Brain microvascular endothelial cell (primary cell): ENCODE data around the gene EVI2A.
A peak's percentile ranks its signal among the peaks of the same experiment; 100 is the strongest.

ENCODE experiments used
- DNase-seq: peaks from one replicate; pipeline ENCODE4 v3.0.0-alpha.2; 2020
- H3K27ac ChIP-seq: fragments of 250-450 bp; sonication (Bioruptor Pico); 2 replicates; pipeline ENCODE4 v1.5.1; 2020; ENCODE audit warnings: mild to moderate bottlenecking, moderate library complexity
- H3K27me3 ChIP-seq: fragments of 250-450 bp; sonication (Bioruptor Pico); replicated peaks from 2 replicates; pipeline ENCODE4 v1.5.1; 2020; ENCODE audit warnings: mild to moderate bottlenecking
- H3K36me3 ChIP-seq: fragments of 250-450 bp; sonication (Bioruptor Pico); replicated peaks from 2 replicates; pipeline ENCODE4 v1.5.1; 2020; ENCODE audit warnings: mild to moderate bottlenecking
- H3K4me3 ChIP-seq: 2 replicates; pipeline ENCODE4 v1.5.1; 2011; ENCODE audit warnings: low read depth, mild to moderate bottlenecking, control low read depth, low read length, moderate library complexity
- CTCF ChIP-seq: IDR thresholded peaks from 2 replicates; pipeline ENCODE4 v1.5.1; 2011; ENCODE audit warnings: low read depth, mild to moderate bottlenecking, moderate library complexity, low read length, control low read depth, inconsistent platforms; ENCODE audit errors: missing control alignments
- in situ Hi-C: cut with HindIII; loops from 2 replicates; pipeline ENCODE4 v1.10.0; 2017; ENCODE audit warnings: low sequenced_read_pairs, low pct_ligation_motif_present

The EVI2A gene

GRCh38 chr17:31275116-31275515 lies 46.3 kb downstream of the EVI2A start:
- in situ Hi-C loops, result no loop called here
- no peak overlapping the region for H3K4me3 ChIP-seq
- no peak for TF ChIP-seq CTCF
- no peaks in the 10 kb centered on the region for H3K27me3 ChIP-seq
- H3K36me3 ChIP-seq, result peaks cover 3% of the 10 kb centered on the region
- no peak for DNase-seq
- no peak overlapping the region for H3K27ac ChIP-seq

DNA sequence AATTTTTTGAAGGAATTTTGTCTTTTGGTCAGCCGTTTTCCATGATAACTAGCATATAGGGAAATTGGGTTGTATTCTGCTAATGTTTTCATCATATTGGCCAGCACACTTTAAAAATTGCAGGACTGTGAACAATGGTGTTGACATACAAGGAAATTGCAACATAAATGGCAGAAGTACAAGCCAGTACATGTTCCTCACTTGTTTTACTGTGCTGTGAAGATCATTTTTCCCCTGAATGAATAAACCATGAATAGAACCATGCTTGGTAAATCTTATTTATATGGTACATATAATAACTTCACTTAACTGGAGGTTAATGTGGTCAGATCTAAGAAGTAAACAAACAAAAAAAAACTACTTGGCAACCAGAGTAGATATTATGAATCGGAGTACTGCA lies 47.2 kb downstream of the EVI2A start:
- no peaks in the 10 kb centered on the region for H3K27me3 ChIP-seq
- H3K27ac ChIP-seq, result no peak overlapping the region
- no peak for DNase-seq
- TF ChIP-seq CTCF, result no peak
- H3K4me3 ChIP-seq, result no peak overlapping the region
- in situ Hi-C loops, result no loop called here
- H3K36me3 ChIP-seq, result peaks cover 3% of the 10 kb centered on the region

DNA sequence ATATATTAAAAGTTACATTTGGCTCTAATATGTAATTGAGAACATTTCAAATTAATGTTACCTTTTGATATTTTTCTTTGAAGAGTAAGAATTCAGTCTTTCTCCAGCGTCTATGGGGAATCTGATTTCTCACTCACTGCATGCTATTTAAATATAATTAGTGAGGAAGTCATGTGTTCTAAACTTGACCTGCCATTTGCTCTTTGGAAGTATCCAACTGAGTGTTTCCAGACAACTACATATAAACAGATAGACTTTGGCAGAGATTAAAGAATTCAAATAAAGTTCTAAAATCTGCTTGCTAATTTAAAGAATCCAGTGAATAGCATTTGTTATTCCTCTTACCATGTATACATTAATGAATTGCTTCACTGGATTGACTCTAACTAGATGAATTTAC lies 47.9 kb downstream of the EVI2A start:
- TF ChIP-seq CTCF, result no peak
- no peak overlapping the region for H3K27ac ChIP-seq
- H3K36me3 ChIP-seq, result peaks cover 3% of the 10 kb centered on the region
- in situ Hi-C loops, result no loop called here
- no peaks in the 10 kb centered on the region for H3K27me3 ChIP-seq
- H3K4me3 ChIP-seq, result no peak overlapping the region
- DNase-seq, result no peak

DNA sequence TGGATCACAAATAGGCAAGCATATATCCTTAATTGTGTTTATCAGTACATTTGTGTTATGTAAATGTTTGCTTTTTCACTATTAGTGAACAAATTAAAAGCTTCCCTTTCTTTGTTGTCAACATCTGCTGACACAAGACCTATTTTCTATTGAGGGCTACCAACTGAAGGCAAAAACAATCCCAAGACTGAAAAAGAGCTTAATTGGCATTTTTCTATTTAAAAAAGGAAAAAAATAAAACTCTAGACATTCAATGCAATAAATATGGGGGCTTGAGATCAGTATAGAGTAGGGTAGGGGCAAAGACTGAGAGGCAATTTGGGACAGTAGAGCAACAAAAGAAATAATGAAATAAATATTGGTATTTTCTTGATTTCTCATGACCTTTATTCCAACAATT lies 48.6 kb downstream of the EVI2A start:
- in situ Hi-C loops, result no loop called here
- DNase-seq, result no peak
- Histone ChIP-seq H3K4me3 (no peak overlapping the region), H3K36me3 (peaks cover 3% of the 10 kb centered on the region), H3K27ac (no peak overlapping the region), H3K27me3 (no peaks in the 10 kb centered on the region)
- TF ChIP-seq CTCF, result no peak

DNA sequence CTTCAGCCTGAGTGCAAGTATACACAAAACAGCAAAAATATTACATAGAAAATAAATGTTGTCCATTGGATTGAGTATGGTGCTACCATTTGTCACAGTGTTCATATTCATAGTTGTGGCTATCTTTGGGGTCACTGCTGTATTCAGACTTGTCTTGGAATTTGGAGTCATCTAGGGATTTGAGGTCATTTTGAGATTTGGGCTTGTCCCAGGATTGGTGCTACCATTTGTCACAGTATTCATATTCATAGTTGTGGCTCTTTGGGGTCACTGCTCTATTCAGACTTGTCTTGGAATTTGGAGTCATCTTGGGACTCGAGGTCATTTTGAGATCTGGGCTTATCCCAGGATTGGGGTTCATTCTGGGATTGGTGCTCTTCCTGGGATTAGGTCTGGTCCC lies 49.2 kb downstream of the EVI2A start:
- H3K27ac ChIP-seq, result no peak overlapping the region
- H3K4me3 ChIP-seq, result no peak overlapping the region
- no peak for DNase-seq
- H3K36me3 ChIP-seq, result peaks cover 3% of the 10 kb centered on the region
- TF ChIP-seq CTCF, result no peak
- no peaks in the 10 kb centered on the region for H3K27me3 ChIP-seq
- in situ Hi-C loops, result no loop called here

GRCh38 chr17:31269578-31269983 lies 51.8 kb downstream of the EVI2A start:
- peak overlapping the region; percentile 28 for H3K27ac ChIP-seq
- peak; percentile 83 for DNase-seq
- TF ChIP-seq CTCF, result no peak
- H3K4me3 ChIP-seq, result no peak overlapping the region
- H3K27me3 ChIP-seq, result no peaks in the 10 kb centered on the region
- H3K36me3 ChIP-seq, result peaks cover 8% of the 10 kb centered on the region
- in situ Hi-C loops, result no loop called here
